HG03103 (cell line): Measurements from ENCODE around the gene CD63.
A peak's percentile ranks its signal among the peaks of the same experiment; 100 is the strongest.

Experiments
- ATAC-seq: cut with Tn5 transposase; IDR thresholded peaks from one replicate; pipeline ENCODE4 v1.9.1; 2021; ENCODE audit warnings: low read depth; ENCODE audit not compliant: unreplicated experiment

CD63 gene

GRCh38 chr12:55694188-55694515 is 34.7 kb downstream of the CD63 start:
- ATAC-seq: no peak

- ATAC-seq: no peak
Measured at GRCh38 chr12:55693323-55694187, 35.3 kb downstream of the CD63 start.

- ATAC-seq: no peak
Measured at GRCh38 chr12:55692631-55693322, 36.0 kb downstream of the CD63 start.

- ATAC-seq: no peak
Measured at GRCh38 chr12:55688716-55689655, 39.8 kb downstream of the CD63 start.

- ATAC-seq: no peak
Measured at GRCh38 chr12:55687746-55688145, 41.1 kb downstream of the CD63 start.

- ATAC-seq: no peak
Measured at GRCh38 chr12:55686366-55687010, 42.3 kb downstream of the CD63 start.

- ATAC-seq: no peak
Measured at GRCh38 chr12:55685671-55686070, 43.1 kb downstream of the CD63 start.

GRCh38 chr12:55684761-55685370 is 43.9 kb downstream of the CD63 start:
- ATAC-seq: no peak

GRCh38 chr12:55683676-55684075 is 45.1 kb downstream of the CD63 start:
- ATAC-seq: no peak

GRCh38 chr12:55682087-55682796 is 46.6 kb downstream of the CD63 start:
- ATAC-seq: peak; percentile 7

GRCh38 chr12:55681142-55682077 is 47.4 kb downstream of the CD63 start:
- peak; percentile 40 for ATAC-seq

- no peak for ATAC-seq
Measured at GRCh38 chr12:55679691-55680090, 49.1 kb downstream of the CD63 start.

- ATAC-seq: no peak
Measured at GRCh38 chr12:55676707-55677106, 52.1 kb downstream of the CD63 start.

GRCh38 chr12:55675666-55676065 is 53.1 kb downstream of the CD63 start:
- no peak for ATAC-seq
